Muscle layer of duodenum (tissue), 2 donors: ENCODE results near the gene PEX11A.

Source experiments
- H3K27ac ChIP-seq: one replicate; pipeline ENCODE4 v1.7.0; 2013; ENCODE audit warnings: mild to moderate bottlenecking, low read length
- H3K27me3 ChIP-seq: one replicate; pipeline ENCODE4 v1.7.0; 2013; ENCODE audit warnings: low read depth, mild to moderate bottlenecking, control low read depth, low read length
- H3K36me3 ChIP-seq, 2 donors: one replicate each; pipeline ENCODE4 v1.7.0; 2013; ENCODE audit warnings: low read length in 2 of 2, control low read depth in 1 of 2, mild to moderate bottlenecking in 1 of 2; ENCODE audit not compliant: insufficient read depth in 2 of 2, control insufficient read depth in 1 of 2
- H3K4me1 ChIP-seq, 2 donors: one replicate each; pipeline ENCODE4 v1.7.0; 2013; ENCODE audit warnings: low read length in 2 of 2, mild to moderate bottlenecking in 2 of 2, control low read depth in 1 of 2, moderate library complexity in 1 of 2; ENCODE audit not compliant: insufficient read depth in 2 of 2, control insufficient read depth in 1 of 2
- H3K4me3 ChIP-seq, 2 donors: one replicate each; pipeline ENCODE4 v1.7.0; 2013; ENCODE audit warnings: low read length in 2 of 2, low read depth in 1 of 2, mild to moderate bottlenecking in 1 of 2
- H3K9me3 ChIP-seq, 2 donors: one replicate each; pipeline ENCODE4 v1.7.0; 2013; ENCODE audit warnings: low read length in 2 of 2, control low read depth in 1 of 2, mild to moderate bottlenecking in 1 of 2; ENCODE audit not compliant: control insufficient read depth in 1 of 2
- donor health status: healthy.

Gene PEX11A

DNA sequence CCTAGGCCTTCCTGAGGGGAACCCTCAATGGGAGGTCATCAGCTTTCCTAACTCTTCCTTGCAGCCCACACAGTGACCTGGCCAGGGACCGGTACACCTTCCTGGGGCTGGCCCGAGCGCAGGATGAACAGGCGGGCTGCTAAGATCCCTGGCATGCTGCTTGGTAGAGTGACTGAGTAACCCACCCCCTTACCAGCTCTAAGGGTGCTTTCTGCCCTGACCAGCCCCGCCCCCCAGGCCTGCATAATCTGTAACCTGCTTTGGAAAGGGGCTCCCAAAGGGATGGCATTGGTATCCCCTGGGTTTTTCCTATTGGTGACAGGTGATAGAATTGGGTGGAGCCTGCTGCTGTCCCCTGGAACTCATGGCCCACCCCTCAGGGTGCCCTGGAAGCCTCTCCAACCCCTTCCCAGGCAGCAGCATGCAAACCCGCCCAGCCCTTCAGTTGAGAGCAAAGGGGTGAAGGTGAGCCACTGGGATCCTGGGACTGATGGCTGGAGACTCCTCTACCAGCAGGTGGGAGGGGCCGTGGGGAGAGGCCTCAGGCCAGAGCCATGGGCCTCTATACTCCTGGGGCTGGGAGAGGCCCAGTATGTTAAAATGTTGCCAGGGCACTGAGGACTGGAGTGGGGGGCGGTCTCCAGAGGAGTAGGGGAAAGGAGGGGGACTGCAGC, 24.2 kb downstream of the PEX11A start:
- Histone ChIP-seq H3K4me3 (peak overlapping the region in 1 of 2 donors; percentile 43), H3K36me3 (no peaks in the 10 kb centered on the region), H3K27ac (no peak overlapping the region), H3K27me3 (no peaks in the 10 kb centered on the region), H3K4me1 (peaks cover 5 to 8% of the 10 kb centered on the region in 2 donors), H3K9me3 (no peaks in the 10 kb centered on the region)

GRCh38 chr15:89665449-89666181, 24.9 kb downstream of the PEX11A start:
- H3K9me3 ChIP-seq, result no peaks in the 10 kb centered on the region
- H3K4me3 ChIP-seq, result peak overlapping the region in 1 of 2 donors; percentile 43
- no peaks in the 10 kb centered on the region for H3K27me3 ChIP-seq
- no peak overlapping the region for H3K27ac ChIP-seq
- no peaks in the 10 kb centered on the region for H3K36me3 ChIP-seq
- peaks cover 5 to 8% of the 10 kb centered on the region in 2 donors for H3K4me1 ChIP-seq

GRCh38 chr15:89664441-89665350, 25.9 kb downstream of the PEX11A start:
- Histone ChIP-seq H3K4me1 (peaks cover 5 to 8% of the 10 kb centered on the region in 2 donors), H3K36me3 (no peaks in the 10 kb centered on the region), H3K9me3 (no peaks in the 10 kb centered on the region), H3K4me3 (no peak overlapping the region), H3K27ac (no peak overlapping the region), H3K27me3 (no peaks in the 10 kb centered on the region)

- Histone ChIP-seq H3K4me3 (no peak overlapping the region), H3K9me3 (no peaks in the 10 kb centered on the region), H3K4me1 (peaks cover 5 to 8% of the 10 kb centered on the region in 2 donors), H3K27me3 (no peaks in the 10 kb centered on the region), H3K27ac (peak overlapping the region; percentile 69), H3K36me3 (no peaks in the 10 kb centered on the region)
These were observed 27.5 kb downstream of the PEX11A start for GRCh38 chr15:89662893-89663626.

- H3K27ac ChIP-seq, result no peak overlapping the region
- H3K4me3 ChIP-seq, result no peak overlapping the region
- no peaks in the 10 kb centered on the region for H3K27me3 ChIP-seq
These were observed 30.0 kb downstream of the PEX11A start for GRCh38 chr15:89660556-89660955.

DNA sequence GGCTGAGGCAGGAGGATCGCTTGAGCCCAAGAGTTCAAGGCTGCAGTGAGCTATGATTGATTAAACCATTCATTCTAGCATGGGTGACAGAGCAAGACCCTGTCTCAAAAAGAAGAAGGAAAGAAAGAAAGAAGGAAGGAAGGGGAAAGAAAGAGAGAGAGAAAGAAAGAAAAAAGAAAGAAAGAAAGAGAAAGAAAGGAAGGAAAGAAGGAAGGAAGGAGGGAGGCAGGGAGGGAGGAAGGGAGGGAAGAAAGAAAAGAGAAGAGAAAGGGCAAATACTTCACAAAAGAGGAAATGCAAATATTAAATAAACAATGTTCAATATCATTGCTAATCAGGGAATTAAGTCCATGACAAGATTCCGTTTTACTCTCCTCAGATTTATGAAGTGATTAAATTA, 31.3 kb downstream of the PEX11A start:
- Histone ChIP-seq H3K36me3 (no peaks in the 10 kb centered on the region), H3K4me1 (peaks cover 5 to 15% of the 10 kb centered on the region in 2 donors), H3K27ac (no peak overlapping the region), H3K4me3 (no peak overlapping the region), H3K9me3 (no peaks in the 10 kb centered on the region), H3K27me3 (no peaks in the 10 kb centered on the region)

More at GRCh38 chr15:89660556-89660955, 30.0 kb downstream of the PEX11A start:
- H3K9me3 ChIP-seq, result no peaks in the 10 kb centered on the region
- peaks cover 5 to 10% of the 10 kb centered on the region in 2 donors for H3K4me1 ChIP-seq
- H3K36me3 ChIP-seq, result no peaks in the 10 kb centered on the region

- no peaks in the 10 kb centered on the region for H3K9me3 ChIP-seq
- H3K4me1 ChIP-seq, result peaks cover 4 to 17% of the 10 kb centered on the region in 2 donors
- no peaks in the 10 kb centered on the region for H3K36me3 ChIP-seq
- no peak overlapping the region for H3K4me3 ChIP-seq
- no peaks in the 10 kb centered on the region for H3K27me3 ChIP-seq
- H3K27ac ChIP-seq, result no peak overlapping the region
These were observed 32.8 kb downstream of the PEX11A start for GRCh38 chr15:89657686-89658200.

DNA sequence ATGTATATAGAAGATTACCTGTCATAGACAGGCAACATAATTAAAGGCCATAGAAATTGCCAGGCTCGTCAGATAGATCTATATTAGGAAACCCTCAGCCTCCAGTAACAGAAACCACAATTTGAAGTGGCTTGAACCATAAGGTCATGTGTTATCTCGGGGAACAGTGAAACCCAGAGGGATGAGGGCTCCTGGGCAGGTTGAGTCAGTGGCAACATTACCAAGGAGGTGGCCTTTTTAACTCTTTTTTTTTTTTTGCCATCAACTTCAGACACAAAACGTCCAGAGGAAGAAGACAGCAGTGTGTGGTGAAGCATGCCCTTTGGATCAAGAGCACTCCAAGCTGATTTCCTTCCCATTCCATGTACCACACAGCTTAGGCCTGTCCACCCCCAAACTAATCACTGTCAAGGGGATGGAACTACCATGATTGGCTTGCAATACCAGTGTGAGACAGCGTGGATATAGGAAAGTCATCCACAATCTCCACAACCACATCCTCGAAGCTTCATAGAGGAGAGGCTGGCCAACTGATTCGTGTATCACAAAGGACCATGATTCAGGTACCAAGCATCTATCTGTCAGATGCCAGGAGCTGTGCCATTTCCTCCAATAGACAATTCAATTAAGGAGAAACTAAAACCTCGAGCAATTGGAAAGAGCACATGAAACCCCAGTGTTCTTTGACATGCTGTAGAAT, 34.3 kb downstream of the PEX11A start:
- no peaks in the 10 kb centered on the region for H3K9me3 ChIP-seq
- no peaks in the 10 kb centered on the region for H3K36me3 ChIP-seq
- H3K4me1 ChIP-seq, result peaks cover 0 to 17% of the 10 kb centered on the region in 2 donors
- H3K4me3 ChIP-seq, result no peak overlapping the region
- H3K27ac ChIP-seq, result no peak overlapping the region
- H3K27me3 ChIP-seq, result no peaks in the 10 kb centered on the region

- H3K27me3 ChIP-seq, result no peaks in the 10 kb centered on the region
- H3K4me1 ChIP-seq, result peaks cover 0 to 17% of the 10 kb centered on the region in 2 donors
- no peak within 1 kb of the TSS for H3K27ac ChIP-seq
- H3K36me3 ChIP-seq, result no peaks in the 10 kb centered on the region
- peak within 1 kb of the TSS; percentile 56 to 84 for H3K4me3 ChIP-seq
- no peaks in the 10 kb centered on the region for H3K9me3 ChIP-seq
These were observed 35.4 kb downstream of the PEX11A start, which contains the start of gene KIF7 for GRCh38 chr15:89654847-89655805. Gene KIF7 (minus strand): TSS chr15:89655467. CDS start chr15:89652930, 2,537 bp downstream.
